Heart right ventricle (tissue), 16 donors: ENCODE data around the gene PLIN1. TPM values are rescaled to one million over a fixed set of nuclear protein-coding genes. Genes with fewer than 3 reads are reported as not detected.

Experiments
- ATAC-seq, 8 donors: fragments of 200-7000 bp; cut with Tn5 transposase; one replicate each; pipeline ENCODE4 v1.9.1; 2020; ENCODE audit warnings: mild to moderate bottlenecking in 8 of 8, moderate library complexity in 8 of 8, moderate number of reproducible peaks in 1 of 8
- DNase-seq, 2 donors: peaks; one replicate each; pipeline ENCODE4 v3.0.0-alpha.2; 2020
- H3K27ac ChIP-seq, 10 donors: fragments of 200-600 bp; sonication (generic) in 2 of 10; one replicate each; pipeline versions ENCODE4 v1.5.0 to v1.8.0; 2020 to 2022; ENCODE audit warnings: mild to moderate bottlenecking in 3 of 10
- H3K27me3 ChIP-seq, 7 donors: fragments of 200-600 bp; one replicate each; pipeline ENCODE4 v1.8.0; 2021 to 2022; ENCODE audit warnings: mild to moderate bottlenecking in 2 of 7
- H3K36me3 ChIP-seq, 9 donors: fragments of 200-600 bp; sonication (generic) in 1 of 9; one replicate each; pipeline versions ENCODE4 v1.5.0 to v1.8.0; 2020 to 2022; ENCODE audit warnings: mild to moderate bottlenecking in 2 of 9
- H3K4me1 ChIP-seq, 9 donors: fragments of 200-600 bp; sonication (generic) in 1 of 9; one replicate each; pipeline versions ENCODE4 v1.5.0 to v1.8.0; 2020 to 2022; ENCODE audit warnings: mild to moderate bottlenecking in 4 of 9
- H3K4me3 ChIP-seq, 10 donors: fragments of 200-600 bp; sonication (generic) in 2 of 10; one replicate each; pipeline versions ENCODE4 v1.5.0 to v1.8.0; 2020 to 2022; ENCODE audit warnings: mild to moderate bottlenecking in 7 of 10, moderate library complexity in 2 of 10
- H3K9me3 ChIP-seq, 11 donors: fragments of 200-600 bp in 10 of 11; sonication (generic) in 2 of 11; one replicate each; pipeline versions ENCODE4 v1.5.0 to v1.8.0; 2013 to 2022; ENCODE audit warnings: mild to moderate bottlenecking in 2 of 11, control low read depth in 1 of 11, moderate library complexity in 1 of 11
- CTCF ChIP-seq, 9 donors: fragments of 200-600 bp; sonication (generic) in 2 of 9; IDR thresholded peaks; one replicate each; pipeline versions ENCODE4 v1.5.0 to v1.8.0; 2021 to 2022; ENCODE audit warnings: antibody characterized with exemption in 9 of 9, mild to moderate bottlenecking in 5 of 9, moderate library complexity in 1 of 9
- WGBS, 2 donors: extraction: QIAGEN DNeasy Blood & Tissue Kit; methylation state at CpG; one replicate each; pipeline ENCODE4 v1.1.7; 2013; ENCODE audit warnings: inconsistent platforms in 1 of 2; 5-methylcytosine and 5-hydroxymethylcytosine counted together
- intact Hi-C, 10 donors: fragments of 100-400 bp; cut with DNase I; formaldehyde crosslinking; loops; one replicate each; pipeline versions ENCODE4 v1.11.1 to v1.14.2; 2022
- polyA plus RNA-seq, 2 donors: library from polyadenylated mRNA; stranded (reverse); fragments of 200-250 nt; gene quantifications; one replicate each; pipeline ENCODE4 v1.2.3, GENCODE V29; 2013
- total RNA-seq, 10 donors: library from RNA; stranded (reverse); fragmentation: NEBNext Ultra II Directional in 3 of 10; extraction: Animal tissue kit (Norgen Biotek cat#: 25700) in 3 of 10; gene quantifications; one replicate each; pipeline versions ENCODE4 v1.2.1 to v1.2.4, GENCODE V29; 2021 to 2023
- donor health status: Arrhythmogenic right ventricular cardiomyopathy.
- donor health status: ischemic (EF 13 %, LVEDD 7.1; RV severe dilation, severe dysfunction).
- donor health status: healthy with polysubstance abuse.
- donor health status: DM: no; HTN: yes; CAD: no.
- donor health status: DM: no; HTN: no; CAD: no.
- donor health status: ischemic (EF 25% LVEDD 6.9; RV normal size, moderate dysfunction).
- donor health status: ischemic (EF 25% LVEDD 5.7; RV mildly dilated, moderate dysfunction).
- donor health status: healthy.
- donor health status: DM: yes; HTN: yes; CAD: no.
- donor health status: Ischemic cardiomyopathy.
- donor health status: ischemic (EF 35%, LVEDD 5.7; RV mildly dilated, moderate dysfunction).
- donor health status: nonischemic (EF 11% LVEDD 7.7; RV severe dilation, severe dysfunction).
- donor health status: DM: yes; HTN: yes; CAD: no.
- donor health status: PGD.
- donor health status: ischemic (EF 29% LVEDD 5.4; RV normal size, mild dysfunction).
- donor health status: nonischemic (EF 23%, LVEDD 6.1; RV moderate dilation, normal function).

Gene PLIN1
- total and polyA plus RNA-seq, 12 donors: 0.30 to 45.3 (median 10.0) TPM

DNA sequence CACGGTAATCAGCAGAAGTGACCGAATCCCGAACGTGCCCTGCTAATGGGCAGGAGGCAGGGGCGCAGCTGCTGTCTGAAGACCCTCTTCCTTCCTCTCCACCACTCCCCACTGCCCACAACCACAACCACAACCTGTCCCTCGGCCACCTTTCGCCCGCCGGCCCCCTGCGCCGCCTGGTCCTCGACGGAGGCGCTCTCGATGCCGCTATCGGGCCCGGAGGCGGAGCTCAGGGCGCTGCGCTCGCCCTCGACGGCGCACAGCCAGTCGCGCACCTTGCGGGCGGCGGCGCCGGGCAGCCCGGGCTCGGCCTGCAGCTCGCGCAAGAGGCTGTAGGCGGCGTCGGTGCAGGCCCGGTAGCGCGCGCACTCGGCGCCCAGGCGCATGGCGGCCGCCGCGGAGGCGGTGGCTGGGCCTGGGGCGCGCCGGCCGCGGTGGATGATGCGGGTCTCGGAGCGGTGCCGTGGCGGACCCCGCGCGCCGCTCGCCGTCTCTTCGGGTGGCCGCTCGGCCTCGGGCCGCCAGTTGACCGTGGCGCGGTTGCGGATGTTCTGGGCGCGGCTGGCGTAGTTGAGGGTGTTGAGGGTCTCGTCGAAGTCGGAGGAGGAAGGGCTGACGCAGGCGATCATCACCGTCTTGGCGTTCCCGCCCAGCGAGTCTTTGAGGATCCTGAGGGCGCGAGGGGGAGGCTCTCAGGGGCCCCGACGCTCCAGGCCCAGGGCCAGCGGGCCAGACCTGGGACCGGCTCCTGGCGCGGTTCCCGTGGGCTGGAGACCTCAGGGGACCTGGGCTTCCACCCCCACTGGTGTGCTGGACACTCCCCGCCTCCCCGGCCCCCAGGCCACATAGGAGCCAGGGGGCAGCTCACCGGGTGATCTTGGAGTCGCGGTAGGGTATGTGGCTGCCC is 30.8 kb downstream of the PLIN1 start:
- WGBS, 2 donors: 82 to 84% methylated on average over 102 of the region's 102 CpGs
- H3K36me3 ChIP-seq: peaks cover 0 to 13% (median 0%) of the 10 kb centered on the region in 9 donors
- H3K27me3 ChIP-seq: peaks cover 0 to 5% (median 0%) of the 10 kb centered on the region in 7 donors
- no peak for ATAC-seq
- no peaks in the 10 kb centered on the region for H3K9me3 ChIP-seq
- H3K27ac ChIP-seq: no peak overlapping the region
- TF ChIP-seq CTCF (IDR thresholded peaks at IDR 0.05): no peak
- intact Hi-C loops: loop anchor here in 2 of 10 donors (5.0 to 10.0 kb wide), 2 partner anchors 46 to 89 kb away; partner anchors contain the start of genes PEX11A (in 1 of the 2) and WDR93 (in 1 of the 2)
- H3K4me1 ChIP-seq: peaks cover 0 to 12% (median 0%) of the 10 kb centered on the region in 9 donors
- H3K4me3 ChIP-seq: no peak overlapping the region
- no peak for DNase-seq

DNA sequence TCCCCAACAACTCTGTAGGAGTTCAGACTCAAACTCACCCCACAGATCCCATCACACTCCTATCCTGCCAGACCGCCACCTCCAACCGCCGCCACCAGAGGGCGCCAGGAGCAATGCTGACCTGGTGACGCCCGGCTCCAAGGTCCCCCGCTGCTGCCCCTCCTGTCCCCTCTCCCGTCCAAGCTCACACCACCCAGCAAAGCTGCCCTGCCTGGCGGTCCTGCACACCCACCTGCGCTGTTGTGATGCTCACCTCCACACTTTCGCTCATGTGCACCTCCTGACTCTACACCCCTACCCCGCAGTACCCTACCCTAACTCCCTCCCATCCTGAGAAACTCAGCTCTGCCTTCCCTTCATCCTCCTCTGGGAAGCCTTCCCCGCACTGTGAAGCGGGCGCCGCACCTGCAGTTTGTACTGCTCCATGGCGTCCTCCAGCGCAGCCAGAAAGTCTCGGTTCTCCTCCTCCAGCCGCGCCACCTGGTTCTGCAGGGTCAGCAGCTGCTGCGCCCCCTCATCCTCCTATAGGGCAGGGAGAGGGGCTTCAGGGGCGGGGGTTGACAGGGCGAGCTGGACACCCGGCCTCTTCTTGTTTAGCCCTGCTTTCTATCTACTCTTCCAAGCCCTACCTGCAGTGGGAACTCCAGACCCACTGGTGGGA is 31.8 kb downstream of the PLIN1 start:
- Histone ChIP-seq H3K27ac (no peak overlapping the region), H3K4me3 (no peak overlapping the region), H3K9me3 (no peaks in the 10 kb centered on the region), H3K4me1 (peaks cover 0 to 12% (median 0%) of the 10 kb centered on the region in 9 donors), H3K27me3 (peaks cover 0 to 5% (median 0%) of the 10 kb centered on the region in 7 donors), H3K36me3 (peaks cover 0 to 18% (median 0%) of the 10 kb centered on the region in 9 donors)
- intact Hi-C loops: loop anchor here in 3 of 10 donors (2.0 to 10.0 kb wide), 3 partner anchors 47 to 101 kb away; partner anchors contain the start of genes PEX11A (in 1 of the 3) and WDR93 (in 1 of the 3)
- 49 to 51% methylated on average over 25 of the region's 25 CpGs for WGBS, 2 donors
- DNase-seq (peak; percentile 70 to 83), ATAC-seq (peak; percentile 65 to 83 (median 70))
- peak; percentile 60 to 87 (median 84) for TF ChIP-seq CTCF (IDR thresholded peaks at IDR 0.05)

- intact Hi-C loops: loop anchor here in 3 of 10 donors (2.0 to 10.0 kb wide), 3 partner anchors 48 to 102 kb away; partner anchors contain the start of genes PEX11A (in 1 of the 3) and WDR93 (in 1 of the 3)
- ATAC-seq: peak in 4 of 8 donors; percentile 2 to 28 (median 6)
These were observed 32.6 kb downstream of the PLIN1 start for GRCh38 chr15:89646416-89647141.

More at GRCh38 chr15:89646416-89647141, 32.6 kb downstream of the PLIN1 start:
- H3K36me3 ChIP-seq: peaks cover 0 to 22% (median 0%) of the 10 kb centered on the region in 9 donors
- peaks cover 0 to 12% (median 0%) of the 10 kb centered on the region in 9 donors for H3K4me1 ChIP-seq
- H3K27me3 ChIP-seq: peaks cover 0 to 5% (median 0%) of the 10 kb centered on the region in 7 donors
- no peak overlapping the region for H3K27ac ChIP-seq
- H3K4me3 ChIP-seq: no peak overlapping the region
- DNase-seq: no peak
- H3K9me3 ChIP-seq: no peaks in the 10 kb centered on the region
- TF ChIP-seq CTCF (IDR thresholded peaks at IDR 0.05): no peak
- 86 to 88% methylated on average over 22 of the region's 22 CpGs for WGBS, 2 donors
